ENCODE data around the gene DNAJB14. TPM values are rescaled to one million over a fixed set of nuclear protein-coding genes. Genes with fewer than 3 reads are reported as not detected.
A peak's percentile ranks its signal among the peaks of the same experiment; 100 is the strongest.

DNAJB14 gene
- total RNA-seq, 1 donor from 2014 or later, result 55.2 TPM

- H3K9me3 Mint-ChIP-seq (ENCODE audit: unreplicated experiment), result no peaks in the 10 kb centered on the region
- TF ChIP-seq, protein P1, sequence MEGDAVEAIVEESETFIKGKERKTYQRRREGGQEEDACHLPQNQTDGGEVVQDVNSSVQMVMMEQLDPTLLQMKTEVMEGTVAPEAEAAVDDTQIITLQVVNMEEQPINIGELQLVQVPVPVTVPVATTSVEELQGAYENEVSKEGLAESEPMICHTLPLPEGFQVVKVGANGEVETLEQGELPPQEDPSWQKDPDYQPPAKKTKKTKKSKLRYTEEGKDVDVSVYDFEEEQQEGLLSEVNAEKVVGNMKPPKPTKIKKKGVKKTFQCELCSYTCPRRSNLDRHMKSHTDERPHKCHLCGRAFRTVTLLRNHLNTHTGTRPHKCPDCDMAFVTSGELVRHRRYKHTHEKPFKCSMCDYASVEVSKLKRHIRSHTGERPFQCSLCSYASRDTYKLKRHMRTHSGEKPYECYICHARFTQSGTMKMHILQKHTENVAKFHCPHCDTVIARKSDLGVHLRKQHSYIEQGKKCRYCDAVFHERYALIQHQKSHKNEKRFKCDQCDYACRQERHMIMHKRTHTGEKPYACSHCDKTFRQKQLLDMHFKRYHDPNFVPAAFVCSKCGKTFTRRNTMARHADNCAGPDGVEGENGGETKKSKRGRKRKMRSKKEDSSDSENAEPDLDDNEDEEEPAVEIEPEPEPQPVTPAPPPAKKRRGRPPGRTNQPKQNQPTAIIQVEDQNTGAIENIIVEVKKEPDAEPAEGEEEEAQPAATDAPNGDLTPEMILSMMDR (IDR thresholded peaks at IDR 0.05; ENCODE audit: unreplicated experiment), result no peak
- peaks cover 8% of the 10 kb centered on the region for H3K4me1 Mint-ChIP-seq (ENCODE audit: unreplicated experiment)
- no peaks in the 10 kb centered on the region for H3K27me3 Mint-ChIP-seq (ENCODE audit: unreplicated experiment)
- H3K4me3 Mint-ChIP-seq (ENCODE audit: unreplicated experiment), result no peak overlapping the region
- no peak for DNase-seq (ENCODE audit: low spot score)
- peaks cover 4% of the 10 kb centered on the region for H3K36me3 Mint-ChIP-seq (ENCODE audit: low read depth, unreplicated experiment)
- no peak overlapping the region for H3K27ac Mint-ChIP-seq (ENCODE audit: unreplicated experiment)
Measured at GRCh38 chr4:99927566-99927965, 18.9 kb downstream of the DNAJB14 start.

GRCh38 chr4:99921174-99921573 lies 25.2 kb downstream of the DNAJB14 start:
- TF ChIP-seq, protein P1 (IDR thresholded peaks at IDR 0.05; ENCODE audit: unreplicated experiment), result no peak
- Mint-ChIP-seq H3K27me3 (ENCODE audit: unreplicated experiment) (no peaks in the 10 kb centered on the region), H3K36me3 (ENCODE audit: low read depth, unreplicated experiment) (peaks cover 32% of the 10 kb centered on the region), H3K27ac (ENCODE audit: unreplicated experiment) (no peak overlapping the region), H3K9me3 (ENCODE audit: unreplicated experiment) (no peaks in the 10 kb centered on the region), H3K4me1 (ENCODE audit: unreplicated experiment) (peaks cover 4% of the 10 kb centered on the region), H3K4me3 (ENCODE audit: unreplicated experiment) (no peak overlapping the region)
- no peak for DNase-seq (ENCODE audit: low spot score)

DNA sequence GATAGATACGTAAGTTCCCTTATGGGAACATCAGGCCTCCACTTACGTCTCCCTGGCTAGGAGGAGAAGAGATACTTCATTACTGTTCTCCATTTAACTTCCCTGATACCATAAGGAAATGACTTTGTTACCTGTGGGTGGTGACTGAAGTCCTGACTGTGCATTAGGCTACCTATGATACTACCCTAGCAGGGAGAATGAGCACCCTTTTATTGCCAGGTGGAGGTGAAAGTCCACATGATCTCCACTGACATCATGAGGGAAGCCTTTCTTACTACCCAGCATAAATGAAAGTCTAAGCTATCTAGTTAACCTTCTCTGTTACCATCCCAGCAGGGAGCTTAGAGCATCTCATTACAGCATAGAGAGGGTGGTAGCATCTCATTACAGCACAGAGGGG lies 27.8 kb downstream of the DNAJB14 start:
- Mint-ChIP-seq H3K4me1 (ENCODE audit: unreplicated experiment) (no peaks in the 10 kb centered on the region), H3K4me3 (ENCODE audit: unreplicated experiment) (no peak overlapping the region), H3K27ac (ENCODE audit: unreplicated experiment) (no peak overlapping the region), H3K27me3 (ENCODE audit: unreplicated experiment) (no peaks in the 10 kb centered on the region), H3K9me3 (ENCODE audit: unreplicated experiment) (no peaks in the 10 kb centered on the region), H3K36me3 (ENCODE audit: low read depth, unreplicated experiment) (peaks cover 41% of the 10 kb centered on the region)
- TF ChIP-seq, protein P1 (IDR thresholded peaks at IDR 0.05; ENCODE audit: unreplicated experiment), result no peak
- DNase-seq (ENCODE audit: low spot score), result no peak

- no peaks in the 10 kb centered on the region for H3K4me1 Mint-ChIP-seq (ENCODE audit: unreplicated experiment)
- no peak for DNase-seq (ENCODE audit: low spot score)
- H3K27me3 Mint-ChIP-seq (ENCODE audit: unreplicated experiment), result no peaks in the 10 kb centered on the region
- peaks cover 41% of the 10 kb centered on the region for H3K36me3 Mint-ChIP-seq (ENCODE audit: low read depth, unreplicated experiment)
- H3K27ac Mint-ChIP-seq (ENCODE audit: unreplicated experiment), result no peak overlapping the region
- H3K9me3 Mint-ChIP-seq (ENCODE audit: unreplicated experiment), result no peaks in the 10 kb centered on the region
- H3K4me3 Mint-ChIP-seq (ENCODE audit: unreplicated experiment), result peak overlapping the region; percentile 6
- TF ChIP-seq, protein P1 (IDR thresholded peaks at IDR 0.05; ENCODE audit: unreplicated experiment), result no peak
Measured at GRCh38 chr4:99917575-99917974, 28.8 kb downstream of the DNAJB14 start.

GRCh38 chr4:99915449-99915848 lies 31.0 kb downstream of the DNAJB14 start:
- H3K27me3 Mint-ChIP-seq (ENCODE audit: unreplicated experiment), result no peaks in the 10 kb centered on the region
- no peak for DNase-seq (ENCODE audit: low spot score)
- peaks cover 37% of the 10 kb centered on the region for H3K36me3 Mint-ChIP-seq (ENCODE audit: low read depth, unreplicated experiment)
- H3K27ac Mint-ChIP-seq (ENCODE audit: unreplicated experiment), result peak overlapping the region; percentile 46
- H3K4me1 Mint-ChIP-seq (ENCODE audit: unreplicated experiment), result no peaks in the 10 kb centered on the region
- TF ChIP-seq, protein P1 (IDR thresholded peaks at IDR 0.05; ENCODE audit: unreplicated experiment), result no peak
- H3K4me3 Mint-ChIP-seq (ENCODE audit: unreplicated experiment), result peak overlapping the region; percentile 51
- no peaks in the 10 kb centered on the region for H3K9me3 Mint-ChIP-seq (ENCODE audit: unreplicated experiment)

All from endothelial cell (in vitro differentiated cells).